Heart left ventricle (tissue), 16 donors: Measurements from ENCODE around the gene SHMT2. TPM values are rescaled to one million over a fixed set of nuclear protein-coding genes. Genes with fewer than 3 reads are reported as not detected.
"Not testable (repeated sequence)": the region's sequence is repeated elsewhere in the genome, so short reads cannot be mapped to it uniquely, and the experiment has no call there.

Experiments
- ATAC-seq, 4 donors: fragments of 200-7000 bp; cut with Tn5 transposase; one replicate each; pipeline ENCODE4 v1.9.1; 2020 to 2022; ENCODE audit warnings: moderate library complexity in 4 of 4, mild to moderate bottlenecking in 3 of 4, moderate number of reproducible peaks in 1 of 4
- DNase-seq, 5 donors: peaks; one replicate each; pipeline ENCODE4 v3.0.0-alpha.2; 2020
- H3K27ac ChIP-seq, 12 donors: fragments of 200-600 bp; sonication (generic) in 4 of 12; one replicate each; pipeline versions ENCODE4 v1.5.0 to v1.8.0; 2016 to 2022; ENCODE audit warnings: mild to moderate bottlenecking in 2 of 12
- H3K27me3 ChIP-seq, 9 donors: fragments of 200-600 bp; sonication (generic) in 2 of 9; one replicate each; pipeline versions ENCODE4 v1.5.1 to v1.8.0; 2016 to 2022; ENCODE audit warnings: mild to moderate bottlenecking in 3 of 9
- H3K36me3 ChIP-seq, 9 donors: fragments of 200-600 bp; sonication (generic) in 2 of 9; one replicate each; pipeline versions ENCODE4 v1.5.0 to v1.8.0; 2018 to 2022; ENCODE audit warnings: mild to moderate bottlenecking in 2 of 9
- H3K4me1 ChIP-seq, 12 donors: fragments of 200-600 bp; sonication (generic) in 4 of 12; one replicate each; pipeline versions ENCODE4 v1.5.0 to v1.8.0; 2016 to 2022; ENCODE audit warnings: mild to moderate bottlenecking in 3 of 12
- H3K4me3 ChIP-seq, 12 donors: fragments of 200-600 bp; sonication (generic) in 4 of 12; one replicate each; pipeline versions ENCODE4 v1.5.0 to v1.8.0; 2017 to 2022; ENCODE audit warnings: mild to moderate bottlenecking in 9 of 12, moderate library complexity in 4 of 12
- H3K9me3 ChIP-seq, 12 donors: fragments of 200-600 bp; sonication (generic) in 4 of 12; one replicate each; pipeline versions ENCODE4 v1.5.0 to v1.8.0; 2016 to 2022; ENCODE audit warnings: mild to moderate bottlenecking in 1 of 12
- POLR2A ChIP-seq, 2 donors: fragments of 450-650 bp; IDR thresholded peaks; one replicate each; pipeline ENCODE4 v1.6.1; 2017; ENCODE audit warnings: antibody characterized with exemption in 2 of 2, mild to moderate bottlenecking in 2 of 2, moderate library complexity in 2 of 2
- WGBS, 4 donors: extraction: QIAGEN DNeasy Blood & Tissue Kit in 2 of 4; methylation state at CpG; one replicate each; pipeline versions ENCODE4 v1.1.5 to v1.1.7; 2013 to 2018; 5-methylcytosine and 5-hydroxymethylcytosine counted together
- intact Hi-C, 10 donors: fragments of 100-400 bp; cut with DNase I; formaldehyde crosslinking; loops; one replicate each; pipeline versions ENCODE4 v1.11.1 to v1.14.2; 2022
- polyA plus RNA-seq, 2 donors: library from polyadenylated mRNA; stranded (reverse); fragments of 200-250 nt; gene quantifications; one replicate each; pipeline ENCODE4 v1.2.3, GENCODE V29; 2013
- total RNA-seq, 9 donors: library from RNA; depleted of rRNA in 2 of 9; stranded (reverse); fragments of >200 nt in 2 of 9; fragmentation: NEBNext Ultra II Directional in 3 of 9; extraction: Animal tissue kit (Norgen Biotek cat#: 25700) in 3 of 9; gene quantifications; one replicate each; pipeline versions ENCODE4 v1.1.0 to v1.2.4, GENCODE V29; 2016 to 2023
- TF ChIP-seq, protein P1 (sequence below), 12 donors: fragments of 200-600 bp; sonication (generic) in 4 of 12; IDR thresholded peaks; one replicate each; pipeline versions ENCODE4 v1.5.0 to v1.8.0; 2018 to 2022; ENCODE audit warnings: antibody characterized with exemption in 12 of 12, mild to moderate bottlenecking in 5 of 12
- donor health status: ischemic (EF 13 %, LVEDD 7.1; RV severe dilation, severe dysfunction).
- donor health status: healthy with polysubstance abuse.
- donor health status: DM: no; HTN: yes; CAD: no.
- donor health status: DM: no; HTN: no; CAD: no.
- donor health status: ischemic (EF 25% LVEDD 6.9; RV normal size, moderate dysfunction).
- donor health status: ischemic (EF 25% LVEDD 5.7; RV mildly dilated, moderate dysfunction).
- donor health status: healthy.
- donor health status: DM: yes; HTN: yes; CAD: no.
- donor health status: ischemic (EF 35%, LVEDD 5.7; RV mildly dilated, moderate dysfunction).
- donor health status: nonischemic (EF 11% LVEDD 7.7; RV severe dilation, severe dysfunction).
- donor health status: DM: yes; HTN: yes; CAD: no.
- donor health status: PGD.
- donor health status: ischemic (EF 29% LVEDD 5.4; RV normal size, mild dysfunction).
- donor health status: nonischemic (EF 23%, LVEDD 6.1; RV moderate dilation, normal function).

The SHMT2 gene
- total and polyA plus RNA-seq, 11 donors = 15.9 to 76.5 (median 35.5) TPM

DNA sequence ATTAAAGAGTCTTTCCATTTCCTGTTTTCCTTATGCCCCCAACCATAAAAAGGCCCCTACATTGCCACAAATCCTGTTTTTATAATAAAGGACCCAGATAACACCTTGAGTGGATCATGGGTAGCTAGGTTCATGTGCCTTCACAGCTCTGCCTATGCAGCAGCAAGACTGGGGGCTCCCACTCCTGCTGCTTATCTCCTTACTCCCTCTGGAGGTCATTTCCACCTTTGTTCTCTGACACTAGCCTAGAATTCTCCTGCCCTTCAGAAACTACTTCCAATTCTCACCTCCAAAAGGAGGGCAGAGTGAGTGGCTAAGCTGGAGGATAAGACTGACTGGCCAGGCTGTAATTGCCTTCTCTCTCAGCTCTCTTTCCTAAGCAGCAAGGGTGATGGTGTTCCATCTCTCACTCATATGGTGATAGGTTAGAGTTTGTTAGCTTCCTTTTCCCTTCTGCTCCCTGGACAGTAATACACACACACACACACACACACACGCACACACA lies 41.5 kb downstream of the SHMT2 start:
- ATAC-seq = no peak
- intact Hi-C loops = no loop called here
- Histone ChIP-seq H3K27ac (peak overlapping the region in 1 of 12 donors; percentile 5), H3K4me1 (peaks cover 0 to 34% (median 12%) of the 10 kb centered on the region in 12 donors), H3K27me3 (no peaks in the 10 kb centered on the region), H3K36me3 (peaks cover 0 to 92% (median 46%) of the 10 kb centered on the region in 9 donors), H3K9me3 (no peaks in the 10 kb centered on the region), H3K4me3 (no peak overlapping the region)
- DNase-seq = no peak
- WGBS, 4 donors = 76 to 92% (median 89%) methylated on average over 1 of the region's 1 CpG
- TF ChIP-seq, protein P1, sequence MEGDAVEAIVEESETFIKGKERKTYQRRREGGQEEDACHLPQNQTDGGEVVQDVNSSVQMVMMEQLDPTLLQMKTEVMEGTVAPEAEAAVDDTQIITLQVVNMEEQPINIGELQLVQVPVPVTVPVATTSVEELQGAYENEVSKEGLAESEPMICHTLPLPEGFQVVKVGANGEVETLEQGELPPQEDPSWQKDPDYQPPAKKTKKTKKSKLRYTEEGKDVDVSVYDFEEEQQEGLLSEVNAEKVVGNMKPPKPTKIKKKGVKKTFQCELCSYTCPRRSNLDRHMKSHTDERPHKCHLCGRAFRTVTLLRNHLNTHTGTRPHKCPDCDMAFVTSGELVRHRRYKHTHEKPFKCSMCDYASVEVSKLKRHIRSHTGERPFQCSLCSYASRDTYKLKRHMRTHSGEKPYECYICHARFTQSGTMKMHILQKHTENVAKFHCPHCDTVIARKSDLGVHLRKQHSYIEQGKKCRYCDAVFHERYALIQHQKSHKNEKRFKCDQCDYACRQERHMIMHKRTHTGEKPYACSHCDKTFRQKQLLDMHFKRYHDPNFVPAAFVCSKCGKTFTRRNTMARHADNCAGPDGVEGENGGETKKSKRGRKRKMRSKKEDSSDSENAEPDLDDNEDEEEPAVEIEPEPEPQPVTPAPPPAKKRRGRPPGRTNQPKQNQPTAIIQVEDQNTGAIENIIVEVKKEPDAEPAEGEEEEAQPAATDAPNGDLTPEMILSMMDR (IDR thresholded peaks at IDR 0.05) = no peak
- no peak for TF ChIP-seq POLR2A (IDR thresholded peaks at IDR 0.05)

DNA sequence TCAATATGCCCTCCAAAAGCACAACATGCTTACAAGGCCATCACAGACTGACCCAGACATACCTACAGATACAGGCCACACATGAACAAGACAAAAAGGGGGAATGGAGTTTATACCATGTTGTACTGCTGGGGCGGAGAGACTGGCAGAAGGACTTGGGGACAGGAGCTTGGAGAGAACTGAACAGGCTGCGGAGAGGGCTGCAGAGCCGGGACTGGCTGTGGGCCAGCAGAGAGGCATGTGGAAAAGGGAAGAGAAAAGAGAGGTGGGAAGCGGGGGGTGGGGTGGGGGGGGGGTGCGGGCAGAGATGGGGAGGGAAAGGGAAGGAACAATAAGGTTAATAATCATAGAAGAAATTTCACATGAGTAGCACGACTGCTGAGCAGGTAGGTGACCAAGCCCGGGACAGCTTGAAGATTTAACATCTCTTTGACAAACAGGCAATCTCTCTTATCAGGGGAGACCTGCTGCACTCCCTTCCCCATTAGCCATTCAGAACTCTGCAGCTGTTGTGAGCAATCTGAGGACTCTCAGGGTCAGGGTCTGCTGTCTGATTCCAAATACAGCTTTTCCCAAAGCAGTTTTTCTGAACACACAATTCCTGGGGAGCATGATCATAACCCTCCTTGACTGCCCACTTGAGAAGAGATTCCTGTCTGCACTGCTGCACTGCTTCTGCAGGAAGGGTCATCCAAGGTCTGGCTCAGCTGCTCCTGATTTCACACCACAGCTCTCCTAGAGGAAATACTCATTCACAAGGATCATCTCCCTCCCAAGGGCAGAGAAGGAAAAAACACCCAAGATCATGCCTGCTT lies 43.0 kb downstream of the SHMT2 start:
- Histone ChIP-seq H3K4me1 (peaks cover 0 to 34% (median 12%) of the 10 kb centered on the region in 12 donors), H3K27me3 (no peaks in the 10 kb centered on the region), H3K36me3 (peaks cover 0 to 91% (median 43%) of the 10 kb centered on the region in 9 donors), H3K4me3 (no peak overlapping the region), H3K27ac (peak overlapping the region in 6 of 12 donors; percentile 45 to 68 (median 50)), H3K9me3 (no peaks in the 10 kb centered on the region)
- intact Hi-C loops = loop anchor here in 1 of 10 donors (2.0 kb wide), 1 partner anchor 58 kb away; no protein-coding TSS in a partner anchor
- peak in 4 of 5 donors; percentile 32 to 49 (median 40) for DNase-seq
- 16 to 25% (median 22%) methylated on average over 7 of the region's 7 CpGs for WGBS, 4 donors
- ATAC-seq = peak; percentile 67 to 80 (median 79)
- no peak for TF ChIP-seq POLR2A (IDR thresholded peaks at IDR 0.05)
- TF ChIP-seq, protein P1 (IDR thresholded peaks at IDR 0.05) = no peak

DNA sequence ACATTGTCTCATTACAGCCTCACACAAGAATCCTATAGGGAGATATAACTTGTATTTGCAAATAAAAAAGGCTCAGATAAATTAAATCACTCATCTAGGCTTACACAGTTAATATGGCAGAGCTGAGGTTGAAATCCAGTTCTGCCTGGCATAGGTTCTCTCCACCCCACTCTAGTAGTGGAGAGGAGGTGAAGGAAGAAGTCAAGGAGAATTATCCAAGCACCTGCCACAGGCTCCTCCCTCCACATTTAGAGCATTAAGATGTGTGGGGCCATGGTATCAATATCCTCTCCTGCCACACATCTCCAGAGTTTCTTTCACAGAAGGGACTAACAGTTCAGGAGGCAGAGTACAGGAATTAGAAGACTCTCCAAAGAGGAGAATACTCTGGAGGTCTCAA lies 44.0 kb downstream of the SHMT2 start:
- intact Hi-C loops = loop anchor here in 1 of 10 donors (2.0 kb wide), 1 partner anchor 59 kb away; no protein-coding TSS in a partner anchor
- peaks cover 0 to 91% (median 43%) of the 10 kb centered on the region in 9 donors for H3K36me3 ChIP-seq
- H3K27ac ChIP-seq = peak overlapping the region in 7 of 12 donors; percentile 33 to 68 (median 49)

GRCh38 chr12:57276233-57276632 lies 46.7 kb downstream of the SHMT2 start:
- not testable (repeated sequence) for H3K27ac ChIP-seq, H3K9me3 ChIP-seq, H3K27me3 ChIP-seq, H3K4me3 ChIP-seq, ATAC-seq, DNase-seq
- WGBS, 4 donors = 89 to 99% (median 96%) methylated on average over 6 of the region's 6 CpGs
- Histone ChIP-seq H3K4me1 (peaks cover 0 to 28% (median 13%) of the 10 kb centered on the region in 12 donors), H3K36me3 (peaks cover 0 to 91% (median 49%) of the 10 kb centered on the region in 9 donors)
- intact Hi-C loops = loop anchor here in 2 of 10 donors (2.0 to 5.0 kb wide), 2 partner anchors 61 to 64 kb away; no protein-coding TSS in a partner anchor

More for the DNA sequence above, 44.0 kb downstream of the SHMT2 start:
- H3K4me1 ChIP-seq = peaks cover 0 to 34% (median 12%) of the 10 kb centered on the region in 12 donors
- no peaks in the 10 kb centered on the region for H3K27me3 ChIP-seq
- no peak overlapping the region for H3K4me3 ChIP-seq
- ATAC-seq = no peak
- no peak for TF ChIP-seq POLR2A (IDR thresholded peaks at IDR 0.05)
- TF ChIP-seq, protein P1 (IDR thresholded peaks at IDR 0.05) = no peak
- DNase-seq = no peak
- no peaks in the 10 kb centered on the region for H3K9me3 ChIP-seq
